WERI-Rb-1 (cell line): ENCODE data around the gene SLC7A8.

Experiments used
- DNase-seq: peaks from one replicate; pipeline ENCODE4 v3.0.0-alpha.2; 2020
- H3K27ac ChIP-seq: fragments of 250-450 bp; sonication (Bioruptor Pico); 2 replicates; pipeline ENCODE4 v1.5.1; 2020; ENCODE audit warnings: mild to moderate bottlenecking, moderate library complexity
- H3K27me3 ChIP-seq: fragments of 250-450 bp; sonication (Bioruptor Pico); 2 replicates; pipeline ENCODE4 v1.5.1; 2021; ENCODE audit warnings: mild to moderate bottlenecking, low read depth, moderate library complexity; ENCODE audit not compliant: insufficient read depth, severe bottlenecking
- H3K36me3 ChIP-seq: fragments of 250-450 bp; sonication (Bioruptor Pico); 2 replicates; pipeline ENCODE4 v1.5.1; 2020; ENCODE audit warnings: mild to moderate bottlenecking, moderate library complexity
- H3K4me3 ChIP-seq: 2 replicates; pipeline ENCODE4 v1.5.1; 2011; ENCODE audit warnings: low read depth, mild to moderate bottlenecking, control low read depth, low read length
- H3K9me3 ChIP-seq: fragments of 250-450 bp; sonication (Bioruptor Pico); 2 replicates; pipeline ENCODE4 v1.5.1; 2021; ENCODE audit warnings: mild to moderate bottlenecking, moderate library complexity; ENCODE audit not compliant: severe bottlenecking
- CTCF ChIP-seq: IDR thresholded peaks from 2 replicates; pipeline ENCODE4 v1.5.1; 2011; ENCODE audit warnings: low read depth, mild to moderate bottlenecking, control low read depth, inconsistent platforms, low read length

The SLC7A8 gene

GRCh38 chr14:23173031-23173430, 10.4 kb downstream of the SLC7A8 start:
- Histone ChIP-seq H3K27me3 (peaks cover 50% of the 10 kb centered on the region), H3K9me3 (no peaks in the 10 kb centered on the region), H3K27ac (no peak overlapping the region), H3K36me3 (no peaks in the 10 kb centered on the region), H3K4me3 (no peak overlapping the region)
- no peak for TF ChIP-seq CTCF
- no peak for DNase-seq

GRCh38 chr14:23172574-23172973, 10.9 kb downstream of the SLC7A8 start:
- Histone ChIP-seq H3K27ac (no peak overlapping the region), H3K9me3 (no peaks in the 10 kb centered on the region), H3K4me3 (no peak overlapping the region), H3K36me3 (no peaks in the 10 kb centered on the region), H3K27me3 (peaks cover 52% of the 10 kb centered on the region)
- TF ChIP-seq CTCF, result no peak
- no peak for DNase-seq

- no peak for DNase-seq
These were observed 11.4 kb downstream of the SLC7A8 start for GRCh38 chr14:23172096-23172495.

GRCh38 chr14:23171222-23171975, 12.1 kb downstream of the SLC7A8 start:
- TF ChIP-seq CTCF, result no peak
- DNase-seq, result no peak
- no peaks in the 10 kb centered on the region for H3K9me3 ChIP-seq
- H3K27me3 ChIP-seq, result peaks cover 57% of the 10 kb centered on the region
- no peaks in the 10 kb centered on the region for H3K36me3 ChIP-seq
- no peak overlapping the region for H3K4me3 ChIP-seq
- no peak overlapping the region for H3K27ac ChIP-seq

More at GRCh38 chr14:23172096-23172495, 11.4 kb downstream of the SLC7A8 start:
- Histone ChIP-seq H3K27me3 (peaks cover 53% of the 10 kb centered on the region), H3K36me3 (no peaks in the 10 kb centered on the region), H3K4me3 (no peak overlapping the region), H3K27ac (no peak overlapping the region), H3K9me3 (no peaks in the 10 kb centered on the region)
- no peak for TF ChIP-seq CTCF

- H3K9me3 ChIP-seq, result no peaks in the 10 kb centered on the region
- no peaks in the 10 kb centered on the region for H3K36me3 ChIP-seq
- H3K4me3 ChIP-seq, result no peak overlapping the region
- no peak overlapping the region for H3K27ac ChIP-seq
- DNase-seq, result no peak
- TF ChIP-seq CTCF, result no peak
- H3K27me3 ChIP-seq, result peaks cover 66% of the 10 kb centered on the region
These were observed 13.8 kb downstream of the SLC7A8 start for GRCh38 chr14:23169622-23170021.

- Histone ChIP-seq H3K27me3 (peaks cover 66% of the 10 kb centered on the region), H3K27ac (no peak overlapping the region), H3K36me3 (no peaks in the 10 kb centered on the region), H3K9me3 (no peaks in the 10 kb centered on the region), H3K4me3 (no peak overlapping the region)
- TF ChIP-seq CTCF, result no peak
- no peak for DNase-seq
These were observed 15.2 kb downstream of the SLC7A8 start for GRCh38 chr14:23168246-23168645.
